ENCODE results near the gene ABTB2. TPM values are rescaled to one million over a fixed set of nuclear protein-coding genes. Genes with fewer than 3 reads are reported as not detected.

The ABTB2 gene
- polyA plus RNA-seq, 2 of the 4 experiments (the other 2 are of a cell fraction), result 8.9 to 15.4 TPM

DNA sequence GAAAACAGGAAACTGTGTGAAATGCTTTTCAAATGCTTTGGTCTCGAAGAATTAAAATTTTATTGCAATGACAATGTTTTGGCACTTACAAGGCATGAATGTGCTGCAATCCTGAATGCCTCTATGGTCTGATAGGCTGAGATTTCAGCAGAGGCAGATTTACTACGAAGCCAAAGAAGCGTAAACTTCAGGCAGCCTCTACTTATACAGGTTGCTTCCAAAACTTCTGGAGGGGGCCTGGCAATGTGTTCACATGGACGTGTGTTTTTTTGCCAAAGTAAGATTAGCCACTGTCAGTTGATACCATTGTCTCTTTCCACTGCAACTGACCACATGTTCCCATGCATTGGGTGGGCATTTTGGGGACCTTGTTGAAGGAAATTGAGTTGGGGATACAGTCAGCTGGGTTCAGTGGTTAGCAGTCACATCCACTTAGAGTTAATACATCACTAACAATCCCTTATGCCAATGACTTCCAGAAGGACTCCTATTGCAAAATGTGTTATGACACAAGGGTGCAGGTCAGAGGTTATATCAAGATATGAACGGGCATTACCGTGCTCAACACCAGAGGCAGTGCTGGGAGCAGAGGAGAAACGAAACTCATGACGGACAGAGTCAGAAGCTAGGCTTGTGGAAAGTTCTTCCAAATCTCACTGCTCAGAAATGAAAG is 48.8 kb downstream of the ABTB2 start:
- no peak for TF ChIP-seq HDAC2 (IDR thresholded peaks at IDR 0.05)
- peak in 1 of 2 experiments; percentile 55; a peak in 3 of 4 replicates for TF ChIP-seq CEBPB (IDR thresholded peaks at IDR 0.05)
- TF ChIP-seq GATA3 (IDR thresholded peaks at IDR 0.05; ENCODE audit: borderline replicate concordance), result 0 out of 2 replicates have a peak, but pooled peaks have one; percentile 15
- ATAC-seq (peak; percentile 59 to 62; a peak in 4 of 6 replicates), FAIRE-seq (peak; percentile 32), DNase-seq (ENCODE audit: low read depth in 1 of 2, low spot score in 1 of 2) (peak in 1 of 2 experiments; percentile 31)
- POLR2A ChIA-PET, result no interaction called here
- Histone ChIP-seq H3K9me3 (no peaks in the 10 kb centered on the region), H3K4me3 (no peak overlapping the region), H3K4me2 (peak overlapping the region; percentile 56), H3K27ac (peak overlapping the region in 1 of 2 experiments; percentile 8; a peak in 1 of 6 replicates), H3K4me1 (peaks cover 29% of the 10 kb centered on the region)
- CTCF ChIA-PET, result interaction anchor here (0.5 to 1.6 kb wide), 4 partner anchors 9 to 1103 kb away, joined by 3 to 6 read pairs (median 4); no protein-coding TSS in a partner anchor
- 60% methylated on average over 8 of the region's 8 CpGs for WGBS (ENCODE audit: missing lambda C conversion rate)

DNA sequence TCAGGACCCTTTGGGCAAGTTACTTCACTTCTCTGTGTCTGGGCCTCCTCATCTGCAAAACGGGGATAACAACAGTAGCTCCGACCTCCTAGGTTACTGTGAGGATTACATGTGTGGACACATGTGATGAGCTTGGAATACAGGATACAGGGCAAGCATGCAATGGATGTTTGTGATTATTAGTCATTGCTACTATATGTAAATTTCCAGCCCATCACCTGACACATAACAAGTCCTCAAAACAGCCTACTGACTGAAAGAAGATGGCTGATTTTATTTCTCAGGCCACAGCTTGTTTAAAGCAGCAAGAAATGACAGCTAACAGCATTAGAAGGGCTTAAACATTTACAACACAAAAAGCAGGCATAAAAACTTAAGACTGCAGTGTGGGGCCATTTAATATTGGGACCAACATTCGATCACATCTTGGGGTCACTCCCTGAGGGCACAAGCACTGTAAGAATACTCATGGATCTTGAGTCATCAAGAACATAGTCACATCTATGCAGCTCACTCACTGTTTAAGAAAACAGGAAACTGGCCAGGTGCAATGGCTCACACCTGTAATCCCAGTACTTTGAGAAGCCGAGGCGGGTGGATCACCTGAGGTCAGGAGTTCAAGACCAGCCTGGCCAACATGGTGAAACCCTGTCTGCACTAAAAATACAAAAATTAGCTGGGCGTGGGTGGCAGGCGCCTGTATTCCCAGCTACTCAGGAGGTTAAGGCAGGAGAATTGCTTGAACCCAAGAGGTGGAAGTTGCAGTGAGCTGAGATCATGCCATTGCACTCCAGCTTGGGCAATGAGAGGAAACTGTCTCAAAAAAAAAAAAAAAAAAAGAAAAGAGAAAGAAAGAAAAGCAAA is 49.5 kb downstream of the ABTB2 start:
- Histone ChIP-seq H3K9me3 (no peaks in the 10 kb centered on the region), H3K4me1 (peaks cover 29% of the 10 kb centered on the region), H3K4me3 (no peak overlapping the region), H3K4me2 (peak overlapping the region; percentile 56; the same call in 1 of the 3 replicates), H3K27ac (no peak overlapping the region)
- 78% methylated on average over 7 of the region's 7 CpGs for WGBS (ENCODE audit: missing lambda C conversion rate)
- DNase-seq (ENCODE audit: low read depth in 1 of 2, low spot score in 1 of 2), result no peak
- no peak for ATAC-seq
- CTCF ChIA-PET, result interaction anchor here (1.3 to 1.6 kb wide), 3 partner anchors 10 to 134 kb away, joined by 4 to 7 read pairs (median 6); no protein-coding TSS in a partner anchor
- no peak for FAIRE-seq
- POLR2A ChIA-PET, result interaction anchor here (0.6 to 0.8 kb wide), 2 partner anchors 50 to 433 kb away, joined by 4 to 10 read pairs; partner anchors contain the start of gene ABTB2
- TF ChIP-seq FOSB (CRISPR knock-in tag; IDR thresholded peaks at IDR 0.05) (no peak), HOXB13 (CRISPR knock-in tag; IDR thresholded peaks at IDR 0.05; ENCODE audit: low read depth) (no peak), CBX8 (IDR thresholded peaks at IDR 0.05) (no peak), RFX5 (IDR thresholded peaks at IDR 0.05) (no peak), SREBF2 (IDR thresholded peaks at IDR 0.05) (no peak), ZSCAN20 (CRISPR knock-in tag; IDR thresholded peaks at IDR 0.05) (no peak)
- TF ChIP-seq, protein P1, sequence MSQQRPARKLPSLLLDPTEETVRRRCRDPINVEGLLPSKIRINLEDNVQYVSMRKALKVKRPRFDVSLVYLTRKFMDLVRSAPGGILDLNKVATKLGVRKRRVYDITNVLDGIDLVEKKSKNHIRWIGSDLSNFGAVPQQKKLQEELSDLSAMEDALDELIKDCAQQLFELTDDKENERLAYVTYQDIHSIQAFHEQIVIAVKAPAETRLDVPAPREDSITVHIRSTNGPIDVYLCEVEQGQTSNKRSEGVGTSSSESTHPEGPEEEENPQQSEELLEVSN (IDR thresholded peaks at IDR 0.05; ENCODE audit: borderline replicate concordance, low read depth), result no peak

DNA sequence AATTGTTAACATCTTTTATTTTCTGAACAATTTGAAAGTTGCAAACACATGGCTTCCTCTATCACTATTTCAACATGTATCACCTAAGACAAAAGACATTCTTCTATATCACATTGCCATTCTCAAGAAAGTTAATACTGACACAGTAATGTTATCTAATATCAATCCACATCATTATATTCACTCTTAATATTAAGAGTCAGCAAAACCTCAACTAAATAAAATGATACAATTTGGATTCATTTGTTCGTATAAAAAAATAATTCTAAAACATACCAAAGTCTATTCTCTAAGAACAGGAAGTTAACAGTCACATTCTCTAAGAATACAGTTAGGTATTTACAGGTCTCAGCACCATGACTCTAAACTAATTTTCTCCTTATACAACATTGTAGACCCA is 52.0 kb downstream of the ABTB2 start:
- no peak overlapping the region for H3K4me2 ChIP-seq
- FAIRE-seq (no peak), ATAC-seq (no peak), DNase-seq (ENCODE audit: low read depth in 1 of 2, low spot score in 1 of 2) (no peak)
- ChIA-PET CTCF (interaction anchor here (0.7 to 1.3 kb wide), 2 partner anchors 14 to 51 kb away, joined by 3 read pairs; no protein-coding TSS in a partner anchor), POLR2A (no interaction called here)
- TF ChIP-seq MAFK (IDR thresholded peaks at IDR 0.05; ENCODE audit: partially characterized antibody) (peak; percentile 62), ZC3H11A (IDR thresholded peaks at IDR 0.05) (no peak)
- H3K4me3 ChIP-seq, result no peak overlapping the region
- 92% methylated on average over 1 of the region's 1 CpG for WGBS (ENCODE audit: missing lambda C conversion rate)
- H3K9me3 ChIP-seq, result no peaks in the 10 kb centered on the region
- peaks cover 45% of the 10 kb centered on the region for H3K4me1 ChIP-seq
- no peak overlapping the region for H3K27ac ChIP-seq

DNA sequence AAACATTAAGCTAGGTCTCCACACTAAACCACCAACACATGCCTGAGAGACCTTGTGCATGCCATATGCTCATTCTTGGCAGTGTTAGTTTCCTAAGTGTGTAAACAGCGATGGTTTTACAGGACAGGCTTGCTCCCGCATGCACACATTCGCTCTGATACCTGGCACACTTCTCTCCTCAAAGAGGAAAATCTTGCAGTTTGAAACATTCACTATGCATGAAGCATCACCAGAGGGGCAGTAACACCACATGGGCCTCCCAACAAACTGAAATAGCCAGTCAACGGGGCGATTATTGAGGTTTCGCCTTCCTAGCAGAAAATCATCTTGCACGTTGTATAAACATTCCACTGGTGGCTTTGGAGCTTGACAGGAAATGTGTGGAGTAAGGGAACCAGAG is 52.6 kb downstream of the ABTB2 start:
- WGBS (ENCODE audit: missing lambda C conversion rate), result 94% methylated on average over 7 of the region's 7 CpGs
- peaks cover 43% of the 10 kb centered on the region for H3K4me1 ChIP-seq
- no peak overlapping the region for H3K27ac ChIP-seq
- FAIRE-seq, result no peak
- POLR2A ChIA-PET, result no interaction called here
- H3K4me2 ChIP-seq, result no peak overlapping the region
- no peak for DNase-seq (ENCODE audit: low read depth in 1 of 2, low spot score in 1 of 2)
- TF ChIP-seq NPAS2 (CRISPR knock-in tag; IDR thresholded peaks at IDR 0.05; ENCODE audit: borderline replicate concordance), result no peak
- no peak for TF ChIP-seq EP300 (IDR thresholded peaks at IDR 0.05)
- no peak for TF ChIP-seq CBX8 (IDR thresholded peaks at IDR 0.05)
- TF ChIP-seq, protein P1 (IDR thresholded peaks at IDR 0.05; ENCODE audit: borderline replicate concordance, low read depth), result no peak
- no peak for TF ChIP-seq TP53 (CRISPR knock-in tag; IDR thresholded peaks at IDR 0.05)
- TF ChIP-seq, protein P2, sequence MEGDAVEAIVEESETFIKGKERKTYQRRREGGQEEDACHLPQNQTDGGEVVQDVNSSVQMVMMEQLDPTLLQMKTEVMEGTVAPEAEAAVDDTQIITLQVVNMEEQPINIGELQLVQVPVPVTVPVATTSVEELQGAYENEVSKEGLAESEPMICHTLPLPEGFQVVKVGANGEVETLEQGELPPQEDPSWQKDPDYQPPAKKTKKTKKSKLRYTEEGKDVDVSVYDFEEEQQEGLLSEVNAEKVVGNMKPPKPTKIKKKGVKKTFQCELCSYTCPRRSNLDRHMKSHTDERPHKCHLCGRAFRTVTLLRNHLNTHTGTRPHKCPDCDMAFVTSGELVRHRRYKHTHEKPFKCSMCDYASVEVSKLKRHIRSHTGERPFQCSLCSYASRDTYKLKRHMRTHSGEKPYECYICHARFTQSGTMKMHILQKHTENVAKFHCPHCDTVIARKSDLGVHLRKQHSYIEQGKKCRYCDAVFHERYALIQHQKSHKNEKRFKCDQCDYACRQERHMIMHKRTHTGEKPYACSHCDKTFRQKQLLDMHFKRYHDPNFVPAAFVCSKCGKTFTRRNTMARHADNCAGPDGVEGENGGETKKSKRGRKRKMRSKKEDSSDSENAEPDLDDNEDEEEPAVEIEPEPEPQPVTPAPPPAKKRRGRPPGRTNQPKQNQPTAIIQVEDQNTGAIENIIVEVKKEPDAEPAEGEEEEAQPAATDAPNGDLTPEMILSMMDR (IDR thresholded peaks at IDR 0.05), result no peak
- no peak for TF ChIP-seq CBX2 (IDR thresholded peaks at IDR 0.05; ENCODE audit: borderline replicate concordance, low read depth)
- TF ChIP-seq RAD21 (conservative IDR thresholded peaks at IDR 0.05 in 1 of 2, IDR thresholded peaks at IDR 0.05 in 1 of 2), result no peak
- TF ChIP-seq KDM5A (IDR thresholded peaks at IDR 0.05), result no peak
- no peak for TF ChIP-seq HOXB13 (CRISPR knock-in tag; IDR thresholded peaks at IDR 0.05; ENCODE audit: low read depth)
- H3K9me3 ChIP-seq, result no peaks in the 10 kb centered on the region
- no peak for ATAC-seq
- CTCF ChIA-PET, result interaction anchor here (1.3 kb wide), 1 partner anchor 15 kb away, joined by 3 read pairs; no protein-coding TSS in a partner anchor
- H3K4me3 ChIP-seq, result no peak overlapping the region

Measured in A549 (cell line).